Liver (tissue), 3 donors: ENCODE measurements around the gene SIPA1L3.

Experiments used
- CTCF ChIP-seq: fragments of 150-350 bp; IDR thresholded peaks from 2 replicates; pipeline ENCODE4 v1.5.1; 2017; ENCODE audit warnings: improper control_type of control experiment, low read depth, low read length; ENCODE audit not compliant: missing input control
- EGR1 ChIP-seq, 2 donors: IDR thresholded peaks; 2 replicates each; pipeline ENCODE4 v1.6.1; 2016 to 2018; ENCODE audit warnings: antibody characterized with exemption in 2 of 2, low read depth in 2 of 2
- GABPA ChIP-seq, 2 donors: IDR thresholded peaks in 1 of 2; conservative IDR thresholded peaks in 1 of 2; 2 replicates each; pipeline ENCODE4 v1.6.1; 2016; ENCODE audit warnings: antibody characterized with exemption in 2 of 2, mild to moderate bottlenecking in 1 of 2, moderate library complexity in 1 of 2
- NR2F2 ChIP-seq: IDR thresholded peaks from 2 replicates; pipeline ENCODE4 v1.6.1; 2016; ENCODE audit warnings: antibody characterized with exemption
- RAD21 ChIP-seq, 2 donors: IDR thresholded peaks; 2 replicates each; pipeline ENCODE4 v1.6.1; 2016; ENCODE audit warnings: antibody characterized with exemption in 2 of 2, mild to moderate bottlenecking in 2 of 2
- SP1 ChIP-seq: IDR thresholded peaks from 2 replicates; pipeline ENCODE4 v1.6.1; 2018; ENCODE audit warnings: antibody characterized with exemption, mild to moderate bottlenecking
- TAF1 ChIP-seq: conservative IDR thresholded peaks from 2 replicates; pipeline ENCODE4 v1.6.1; 2016; ENCODE audit warnings: antibody characterized with exemption, mild to moderate bottlenecking
- YY1 ChIP-seq: IDR thresholded peaks from 2 replicates; pipeline ENCODE4 v1.6.1; 2016; ENCODE audit warnings: antibody characterized with exemption, mild to moderate bottlenecking
- ZBTB33 ChIP-seq: IDR thresholded peaks from 2 replicates; pipeline ENCODE4 v1.6.1; 2016; ENCODE audit warnings: antibody characterized with exemption
- donor health status: healthy.
- donor health status: healthy.

- no peak for TF ChIP-seq CTCF
- TF ChIP-seq GABPA (IDR thresholded peaks at IDR 0.05 in 1 of 2, conservative IDR thresholded peaks at IDR 0.05 in 1 of 2) = no peak
- no peak for TF ChIP-seq NR2F2
- no peak for TF ChIP-seq EGR1 (IDR thresholded peaks at IDR 0.05; ENCODE audit: low read depth in 2 of 2)
- no peak for TF ChIP-seq YY1
- no peak for TF ChIP-seq TAF1
- TF ChIP-seq ZBTB33 = no peak
- no peak for TF ChIP-seq RAD21 (IDR thresholded peaks at IDR 0.05)
- no peak for TF ChIP-seq SP1
Observed at GRCh38 chr19:38061294-38061693, 154.3 kb downstream of the SIPA1L3 start.
